ENCODE data around the gene MGAT4D. TPM values are rescaled to one million over a fixed set of nuclear protein-coding genes. Genes with fewer than 3 reads are reported as not detected.
A peak's percentile ranks its signal among the peaks of the same experiment; 100 is the strongest.
"Not testable (repeated sequence)": the region's sequence is repeated elsewhere in the genome, so short reads cannot be mapped to it uniquely, and the experiment has no call there.

The MGAT4D gene
- total RNA-seq, 1 donor from 2014 or later = not detected

GRCh38 chr4:140427919-140428471, 70.1 kb downstream of the MGAT4D start:
- TF ChIP-seq, protein P1, sequence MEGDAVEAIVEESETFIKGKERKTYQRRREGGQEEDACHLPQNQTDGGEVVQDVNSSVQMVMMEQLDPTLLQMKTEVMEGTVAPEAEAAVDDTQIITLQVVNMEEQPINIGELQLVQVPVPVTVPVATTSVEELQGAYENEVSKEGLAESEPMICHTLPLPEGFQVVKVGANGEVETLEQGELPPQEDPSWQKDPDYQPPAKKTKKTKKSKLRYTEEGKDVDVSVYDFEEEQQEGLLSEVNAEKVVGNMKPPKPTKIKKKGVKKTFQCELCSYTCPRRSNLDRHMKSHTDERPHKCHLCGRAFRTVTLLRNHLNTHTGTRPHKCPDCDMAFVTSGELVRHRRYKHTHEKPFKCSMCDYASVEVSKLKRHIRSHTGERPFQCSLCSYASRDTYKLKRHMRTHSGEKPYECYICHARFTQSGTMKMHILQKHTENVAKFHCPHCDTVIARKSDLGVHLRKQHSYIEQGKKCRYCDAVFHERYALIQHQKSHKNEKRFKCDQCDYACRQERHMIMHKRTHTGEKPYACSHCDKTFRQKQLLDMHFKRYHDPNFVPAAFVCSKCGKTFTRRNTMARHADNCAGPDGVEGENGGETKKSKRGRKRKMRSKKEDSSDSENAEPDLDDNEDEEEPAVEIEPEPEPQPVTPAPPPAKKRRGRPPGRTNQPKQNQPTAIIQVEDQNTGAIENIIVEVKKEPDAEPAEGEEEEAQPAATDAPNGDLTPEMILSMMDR (IDR thresholded peaks at IDR 0.05; ENCODE audit: insufficient read depth, low read length, severe bottlenecking) = no peak
- DNase-seq (ENCODE audit: low read depth) = peak; percentile 45
- H3K4me3 ChIP-seq (ENCODE audit: low read depth, low read length) = peak overlapping the region; percentile 53
- H3K36me3 ChIP-seq (ENCODE audit: control insufficient read depth, insufficient read depth, low read length) = no peaks in the 10 kb centered on the region
- no peaks in the 10 kb centered on the region for H3K27me3 ChIP-seq (ENCODE audit: control insufficient read depth, insufficient read depth, low read length)
- no peak for FAIRE-seq

DNA sequence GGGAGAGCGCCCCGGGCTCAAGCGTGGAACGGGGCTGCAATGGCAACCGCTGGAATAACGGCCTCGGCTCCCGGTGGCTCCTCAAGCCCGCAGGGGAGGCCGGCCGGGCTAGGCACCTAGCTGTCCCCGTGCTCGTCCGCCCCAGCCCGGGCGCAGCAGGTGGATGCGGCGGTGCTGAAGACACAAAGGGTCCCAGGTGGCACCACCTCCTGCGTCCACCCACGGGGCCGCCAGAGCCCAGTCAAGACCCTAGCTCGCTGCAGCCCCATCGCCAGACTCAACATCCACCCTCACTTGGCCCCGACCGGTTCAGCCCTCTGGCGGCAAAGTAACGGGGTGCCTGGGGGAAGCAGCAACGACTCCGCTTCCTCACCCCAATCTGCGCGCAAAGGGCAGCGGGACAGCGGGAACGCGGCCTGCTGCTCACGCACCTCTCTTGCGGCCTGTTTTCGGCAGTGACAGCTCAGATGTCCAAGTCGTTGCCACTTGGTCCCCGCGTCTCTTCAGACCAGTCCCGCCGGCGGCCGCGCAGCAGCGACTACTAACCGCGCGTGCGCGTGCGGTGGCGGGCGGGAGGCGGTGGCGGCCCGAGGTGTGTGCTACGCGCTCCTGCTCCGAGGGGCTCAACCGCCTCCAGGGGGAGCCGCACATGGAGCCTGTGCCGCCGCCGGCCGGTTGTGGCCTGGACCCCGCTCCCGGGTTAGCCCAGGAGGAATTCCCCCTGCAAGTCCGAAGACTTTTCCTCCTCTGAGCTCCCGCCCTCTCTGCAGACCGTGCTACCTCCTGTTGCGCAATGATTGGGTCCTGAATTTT, 70.8 kb downstream of the MGAT4D start, which contains the start of gene CLGN:
TSS of gene CLGN (minus strand) at position 543 of the 813 bp plus-strand sequence. CDS start 14,570 bp downstream, outside the sequence.
- no peak for DNase-seq (ENCODE audit: low read depth)
- Histone ChIP-seq H3K36me3 (ENCODE audit: control insufficient read depth, insufficient read depth, low read length) (no peaks in the 10 kb centered on the region), H3K27me3 (ENCODE audit: control insufficient read depth, insufficient read depth, low read length) (no peaks in the 10 kb centered on the region), H3K4me3 (ENCODE audit: low read depth, low read length) (peak within 1 kb of the TSS; percentile 53)
- TF ChIP-seq, protein P1 (IDR thresholded peaks at IDR 0.05; ENCODE audit: insufficient read depth, low read length, severe bottlenecking) = peak; percentile 42
- FAIRE-seq = no peak

GRCh38 chr4:140426610-140427105, 71.4 kb downstream of the MGAT4D start:
- peak overlapping the region; percentile 53 for H3K4me3 ChIP-seq (ENCODE audit: low read depth, low read length)
- no peaks in the 10 kb centered on the region for H3K36me3 ChIP-seq (ENCODE audit: control insufficient read depth, insufficient read depth, low read length)
- DNase-seq (ENCODE audit: low read depth) (no peak), FAIRE-seq (no peak)
- TF ChIP-seq, protein P1 (IDR thresholded peaks at IDR 0.05; ENCODE audit: insufficient read depth, low read length, severe bottlenecking) = no peak
- H3K27me3 ChIP-seq (ENCODE audit: control insufficient read depth, insufficient read depth, low read length) = no peaks in the 10 kb centered on the region

DNA sequence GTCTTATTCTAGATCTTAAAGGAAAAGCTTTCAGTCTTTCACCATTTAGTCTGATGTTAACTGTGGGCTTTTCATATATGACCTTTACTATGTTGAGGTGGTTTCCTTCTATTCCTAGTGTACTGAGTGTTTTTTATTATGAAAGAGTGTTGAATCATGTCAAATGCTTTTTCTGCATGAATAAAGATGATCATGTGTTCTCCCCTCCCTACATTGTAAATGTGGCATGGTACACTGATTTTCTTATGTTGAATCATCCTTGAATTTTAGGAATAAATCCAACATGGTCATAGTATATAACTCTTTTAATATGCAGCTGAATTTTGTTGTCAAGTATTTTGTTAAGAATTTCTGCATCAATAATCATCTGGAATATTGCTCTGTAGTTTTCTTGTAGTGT, 75.0 kb downstream of the MGAT4D start:
- TF ChIP-seq, protein P1 (IDR thresholded peaks at IDR 0.05; ENCODE audit: insufficient read depth, low read length, severe bottlenecking) = no peak
- no peak for FAIRE-seq
- Histone ChIP-seq H3K36me3 (ENCODE audit: control insufficient read depth, insufficient read depth, low read length) (no peaks in the 10 kb centered on the region), H3K27me3 (ENCODE audit: control insufficient read depth, insufficient read depth, low read length) (no peaks in the 10 kb centered on the region), H3K4me3 (ENCODE audit: low read depth, low read length) (no peak overlapping the region)
- peak; percentile 52 for DNase-seq (ENCODE audit: low read depth)

DNA sequence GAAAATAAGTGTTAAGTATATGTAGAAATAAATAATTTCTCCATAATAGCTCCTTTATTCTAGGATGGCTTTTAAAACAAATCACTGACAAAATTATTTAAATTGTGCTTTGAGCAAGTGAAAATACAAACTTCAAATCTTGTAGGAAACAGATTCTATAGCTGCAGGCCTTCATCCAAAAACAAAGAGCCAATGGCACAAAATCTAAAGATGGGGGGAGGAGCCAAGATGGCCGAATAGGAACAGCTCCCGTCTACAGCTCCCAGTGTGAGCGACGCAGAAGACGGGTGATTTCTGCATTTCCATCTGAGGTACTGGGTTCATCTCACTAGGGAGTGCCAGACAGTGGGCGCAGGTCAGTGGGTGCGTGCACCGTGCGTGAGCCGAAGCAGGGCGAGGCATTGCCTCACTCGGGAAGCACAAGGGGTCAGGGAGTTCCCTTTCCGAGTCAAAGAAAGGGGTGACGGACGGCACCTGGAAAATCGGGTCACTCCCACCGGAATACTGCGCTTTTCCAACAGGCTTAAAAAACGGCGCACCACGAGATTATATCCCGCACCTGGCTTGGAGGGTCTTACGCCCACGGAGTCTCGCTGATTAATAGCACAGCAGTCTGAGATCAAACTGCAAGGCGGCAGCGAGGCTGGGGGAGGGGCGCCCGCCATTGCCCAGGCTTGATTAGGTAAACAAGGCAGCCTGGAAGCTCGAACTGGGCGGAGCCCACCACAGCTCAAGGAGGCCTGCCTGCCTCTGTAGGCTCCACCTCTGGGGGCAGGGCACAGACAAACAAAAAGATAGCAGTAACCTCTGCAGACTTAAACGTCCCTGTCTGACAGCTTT, 84.7 kb downstream of the MGAT4D start:
- not testable (repeated sequence) for FAIRE-seq

GRCh38 chr4:140408974-140409373, 89.1 kb downstream of the MGAT4D start:
- Histone ChIP-seq H3K4me3 (ENCODE audit: low read depth, low read length) (no peak overlapping the region), H3K36me3 (ENCODE audit: control insufficient read depth, insufficient read depth, low read length) (no peaks in the 10 kb centered on the region), H3K27me3 (ENCODE audit: control insufficient read depth, insufficient read depth, low read length) (no peaks in the 10 kb centered on the region)
- FAIRE-seq (no peak), DNase-seq (ENCODE audit: low read depth) (no peak)
- TF ChIP-seq, protein P1 (IDR thresholded peaks at IDR 0.05; ENCODE audit: insufficient read depth, low read length, severe bottlenecking) = no peak

More for the DNA sequence above, 84.7 kb downstream of the MGAT4D start:
- not testable (repeated sequence) for DNase-seq (ENCODE audit: low read depth); H3K4me3 ChIP-seq (ENCODE audit: low read depth, low read length); H3K36me3 ChIP-seq (ENCODE audit: control insufficient read depth, insufficient read depth, low read length); H3K27me3 ChIP-seq (ENCODE audit: control insufficient read depth, insufficient read depth, low read length)
